Glutamatergic neuron (in vitro differentiated cells): ENCODE measurements around the gene LPCAT4. TPM values are rescaled to one million over a fixed set of nuclear protein-coding genes. Genes with fewer than 3 reads are reported as not detected.
A peak's percentile ranks its signal among the peaks of the same experiment; 100 is the strongest.

Experiments used
- DNase-seq: peaks from one replicate; pipeline ENCODE4 v3.0.0; 2022
- H3K27ac Mint-ChIP-seq: one replicate; pipeline ENCODE4 v1.8.0; 2020; ENCODE audit warnings: mild to moderate bottlenecking, mixed read lengths, inconsistent platforms; ENCODE audit not compliant: unreplicated experiment
- H3K27me3 Mint-ChIP-seq: one replicate; pipeline ENCODE4 v1.8.0; 2020; ENCODE audit warnings: mild to moderate bottlenecking, moderate library complexity, mixed read lengths, inconsistent platforms; ENCODE audit not compliant: unreplicated experiment
- H3K36me3 Mint-ChIP-seq: one replicate; pipeline ENCODE4 v1.8.0; 2020; ENCODE audit warnings: mild to moderate bottlenecking, mixed read lengths, inconsistent platforms; ENCODE audit not compliant: unreplicated experiment
- H3K4me1 Mint-ChIP-seq: one replicate; pipeline ENCODE4 v1.8.0; 2020; ENCODE audit warnings: mild to moderate bottlenecking, low read depth, mixed read lengths, inconsistent platforms; ENCODE audit not compliant: unreplicated experiment
- H3K4me3 Mint-ChIP-seq: one replicate; pipeline ENCODE4 v1.8.0; 2020; ENCODE audit warnings: mild to moderate bottlenecking, mixed read lengths, inconsistent platforms; ENCODE audit not compliant: unreplicated experiment
- H3K9me3 Mint-ChIP-seq: one replicate; pipeline ENCODE4 v1.8.0; 2020; ENCODE audit warnings: mild to moderate bottlenecking, moderate library complexity, mixed read lengths, inconsistent platforms; ENCODE audit not compliant: unreplicated experiment
- total RNA-seq: library from RNA; stranded (reverse); fragmentation: NEBNext Ultra II Directional; extraction: Animal tissue kit (Norgen Biotek cat#: 25700); gene quantifications from one replicate; pipeline ENCODE4 v1.2.1, GENCODE V29; 2021; ENCODE audit not compliant: unreplicated experiment
- TF ChIP-seq, protein P1 (sequence below): fragments of 200-600 bp; sonication (generic); IDR thresholded peaks from one replicate; pipeline ENCODE4 v1.5.0; 2021; ENCODE audit not compliant: partially characterized antibody, unreplicated experiment

Gene LPCAT4
- total RNA-seq, 1 donor from 2014 or later, result 107 TPM

DNA sequence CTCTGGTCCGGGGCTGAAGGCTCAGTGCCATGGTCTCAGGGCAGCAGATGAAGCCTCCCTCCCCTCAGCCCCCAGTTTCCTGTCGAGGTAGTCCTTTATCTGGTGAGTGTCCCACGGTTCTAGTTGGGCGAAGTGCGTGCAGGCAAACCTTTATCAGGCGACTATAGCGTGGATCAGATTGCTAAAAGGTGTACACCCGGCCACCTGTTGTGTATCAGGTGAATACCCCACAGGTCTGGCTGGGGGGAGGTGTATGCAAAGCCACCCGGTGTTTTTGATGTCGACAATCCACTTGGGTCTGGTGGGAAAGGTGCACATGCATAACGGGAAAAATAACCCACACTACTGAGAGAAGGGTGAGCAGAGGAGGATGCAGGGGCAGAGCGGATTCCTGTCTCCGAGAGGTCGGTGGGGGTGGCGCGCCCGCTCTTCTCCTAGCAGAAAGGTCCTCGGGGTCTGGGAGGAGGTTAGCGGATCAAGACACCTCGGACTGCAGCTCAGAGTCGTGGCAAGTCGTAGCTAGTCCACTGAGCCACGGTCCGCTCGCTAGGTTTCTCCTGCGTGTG lies 29.9 kb downstream of the LPCAT4 start:
- peaks cover 5% of the 10 kb centered on the region for H3K27me3 Mint-ChIP-seq
- peaks cover 13% of the 10 kb centered on the region for H3K4me1 Mint-ChIP-seq
- H3K4me3 Mint-ChIP-seq, result peak overlapping the region; percentile 95
- H3K9me3 Mint-ChIP-seq, result peaks cover 12% of the 10 kb centered on the region
- H3K27ac Mint-ChIP-seq, result peak overlapping the region; percentile 96
- DNase-seq, result no peak
- TF ChIP-seq, protein P1, sequence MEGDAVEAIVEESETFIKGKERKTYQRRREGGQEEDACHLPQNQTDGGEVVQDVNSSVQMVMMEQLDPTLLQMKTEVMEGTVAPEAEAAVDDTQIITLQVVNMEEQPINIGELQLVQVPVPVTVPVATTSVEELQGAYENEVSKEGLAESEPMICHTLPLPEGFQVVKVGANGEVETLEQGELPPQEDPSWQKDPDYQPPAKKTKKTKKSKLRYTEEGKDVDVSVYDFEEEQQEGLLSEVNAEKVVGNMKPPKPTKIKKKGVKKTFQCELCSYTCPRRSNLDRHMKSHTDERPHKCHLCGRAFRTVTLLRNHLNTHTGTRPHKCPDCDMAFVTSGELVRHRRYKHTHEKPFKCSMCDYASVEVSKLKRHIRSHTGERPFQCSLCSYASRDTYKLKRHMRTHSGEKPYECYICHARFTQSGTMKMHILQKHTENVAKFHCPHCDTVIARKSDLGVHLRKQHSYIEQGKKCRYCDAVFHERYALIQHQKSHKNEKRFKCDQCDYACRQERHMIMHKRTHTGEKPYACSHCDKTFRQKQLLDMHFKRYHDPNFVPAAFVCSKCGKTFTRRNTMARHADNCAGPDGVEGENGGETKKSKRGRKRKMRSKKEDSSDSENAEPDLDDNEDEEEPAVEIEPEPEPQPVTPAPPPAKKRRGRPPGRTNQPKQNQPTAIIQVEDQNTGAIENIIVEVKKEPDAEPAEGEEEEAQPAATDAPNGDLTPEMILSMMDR, result no peak
- H3K36me3 Mint-ChIP-seq, result no peaks in the 10 kb centered on the region

- Mint-ChIP-seq H3K9me3 (peaks cover 11% of the 10 kb centered on the region), H3K36me3 (no peaks in the 10 kb centered on the region), H3K27ac (peak overlapping the region; percentile 96), H3K27me3 (peaks cover 6% of the 10 kb centered on the region), H3K4me1 (peaks cover 9% of the 10 kb centered on the region), H3K4me3 (peak overlapping the region; percentile 95)
- DNase-seq, result no peak
- TF ChIP-seq, protein P1, result no peak
These were observed 30.6 kb downstream of the LPCAT4 start for GRCh38 chr15:34336231-34336990.

DNA sequence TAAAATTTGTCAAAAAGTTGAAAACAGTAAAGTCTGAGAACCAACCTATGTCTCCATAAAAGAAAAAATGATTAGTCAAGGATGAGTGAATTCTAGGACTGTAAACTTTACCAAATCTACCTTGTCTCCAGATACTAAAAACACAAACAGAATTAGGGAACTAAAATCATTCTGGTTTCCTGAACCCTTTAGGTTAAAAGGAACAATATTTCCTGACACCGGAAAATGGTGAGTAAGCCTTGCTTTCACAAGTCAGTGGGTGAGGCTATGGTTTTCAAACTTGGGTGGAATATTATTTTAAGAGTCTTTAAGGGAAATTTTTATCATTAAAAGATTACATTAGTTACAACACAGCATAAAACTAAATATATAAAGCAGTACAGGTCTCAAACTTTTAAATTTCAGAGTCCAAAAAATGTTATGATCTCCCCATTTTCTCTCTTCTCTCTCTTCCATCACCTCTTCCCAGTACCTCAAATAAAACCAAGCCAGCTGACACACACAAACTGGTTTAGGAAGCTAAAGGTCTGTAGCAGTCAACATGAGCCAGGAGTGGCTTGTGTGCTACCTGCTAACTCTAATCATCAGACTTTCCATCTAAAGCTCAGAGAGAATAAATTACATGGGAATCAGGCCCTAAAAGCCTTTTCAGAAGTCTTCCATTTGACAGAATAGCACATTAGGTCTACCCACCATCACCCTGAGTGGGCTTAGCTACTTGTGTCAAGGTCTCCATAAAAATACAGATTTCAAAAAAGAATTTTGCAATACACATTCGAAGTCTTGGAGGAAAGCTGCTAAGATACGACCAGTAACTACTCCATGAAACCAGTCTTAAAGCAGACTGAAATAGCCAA lies 31.6 kb downstream of the LPCAT4 start:
- H3K36me3 Mint-ChIP-seq, result no peaks in the 10 kb centered on the region
- H3K4me3 Mint-ChIP-seq, result peak overlapping the region; percentile 81
- H3K9me3 Mint-ChIP-seq, result peaks cover 10% of the 10 kb centered on the region
- DNase-seq, result no peak
- TF ChIP-seq, protein P1, result no peak
- H3K27ac Mint-ChIP-seq, result no peak overlapping the region
- H3K27me3 Mint-ChIP-seq, result peaks cover 6% of the 10 kb centered on the region
- H3K4me1 Mint-ChIP-seq, result peaks cover 9% of the 10 kb centered on the region

DNA sequence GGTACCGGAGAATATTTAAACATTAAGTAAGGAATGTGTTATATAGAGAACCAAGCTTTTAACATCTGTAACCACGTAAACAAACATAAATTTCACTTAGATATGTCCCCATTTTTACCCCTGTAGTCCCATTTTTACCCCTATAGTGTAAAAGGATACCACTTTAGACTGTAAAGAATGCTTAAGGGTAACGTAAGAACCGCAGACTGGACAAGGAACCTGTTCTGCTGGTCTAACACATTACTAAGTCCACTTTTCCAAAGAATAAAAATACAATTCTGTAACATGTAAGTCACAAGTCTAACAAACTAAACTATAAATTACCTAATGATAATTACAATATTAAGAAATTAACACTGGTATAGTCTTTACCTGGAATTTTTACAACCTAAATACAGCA lies 32.3 kb downstream of the LPCAT4 start:
- H3K27ac Mint-ChIP-seq, result no peak overlapping the region
- H3K9me3 Mint-ChIP-seq, result peaks cover 10% of the 10 kb centered on the region
- TF ChIP-seq, protein P1, result no peak
- no peaks in the 10 kb centered on the region for H3K36me3 Mint-ChIP-seq
- no peak for DNase-seq
- H3K4me3 Mint-ChIP-seq, result no peak overlapping the region
- H3K4me1 Mint-ChIP-seq, result peaks cover 9% of the 10 kb centered on the region
- peaks cover 6% of the 10 kb centered on the region for H3K27me3 Mint-ChIP-seq
